ENCODE measurements around the gene TTC12. TPM values are rescaled to one million over a fixed set of nuclear protein-coding genes. Genes with fewer than 3 reads are reported as not detected.

TTC12 gene
- total and polyA plus RNA-seq, 2 donors (not counting 1 experiment from before 2014, with no cell fraction given) = 9.0 to 47.3 TPM

- Histone ChIP-seq H3K4me3 (ENCODE audit: control extremely low read depth in 1 of 5, extremely low read depth in 1 of 5, insufficient read depth in 1 of 5, low read depth in 2 of 5, low read length in 4 of 5) (no peak overlapping the region), H3K79me2 (ENCODE audit: control insufficient read depth, insufficient read depth, low read length) (no peaks in the 10 kb centered on the region), H3K27ac (ENCODE audit: low read length in 2 of 2) (no peak overlapping the region), H3K4me1 (ENCODE audit: control insufficient read depth in 2 of 2, insufficient read depth in 2 of 2, low read length in 2 of 2) (peaks cover 0 to 5% of the 10 kb centered on the region in 2 donors), H4K20me1 (ENCODE audit: control insufficient read depth, insufficient read depth, low read length, poor library complexity, severe bottlenecking) (no peaks in the 10 kb centered on the region), H3K9ac (ENCODE audit: low read length) (no peak overlapping the region), H3K36me3 (replicated peaks in 1 of 2; ENCODE audit: control extremely low read depth in 1 of 2, control insufficient read depth in 1 of 2, extremely low read depth in 1 of 2, insufficient read depth in 2 of 2, low read length in 1 of 2) (no peaks in the 10 kb centered on the region), H2AFZ (ENCODE audit: insufficient read depth, low read depth, low read length, poor library complexity, severe bottlenecking) (no peak overlapping the region), H3K4me2 (replicated peaks; ENCODE audit: low read depth, low read length, poor library complexity, severe bottlenecking) (no peak overlapping the region), H3K27me3 (replicated peaks in 1 of 4; ENCODE audit: control extremely low read depth in 1 of 4, control insufficient read depth in 3 of 4, insufficient read depth in 4 of 4, low read length in 3 of 4) (peaks cover 0 to 3% (median 0%) of the 10 kb centered on the region in 4 experiments), H3K9me3 (ENCODE audit: control extremely low read depth in 1 of 3, control insufficient read depth in 2 of 3, insufficient read depth in 1 of 3, low read length in 2 of 3) (no peaks in the 10 kb centered on the region)
- Mint-ChIP-seq H3K4me1 (peaks cover 4% of the 10 kb centered on the region), H3K4me3 (no peak overlapping the region), H3K27ac (no peak overlapping the region), H3K27me3 (peaks cover 15% of the 10 kb centered on the region), H3K9me3 (ENCODE audit: insufficient read depth) (no peaks in the 10 kb centered on the region)
- intact Hi-C loops (cut with micrococcal nuclease) = no loop called here
- TF ChIP-seq CTCF (IDR thresholded peaks at IDR 0.05) = no peak
- ATAC-seq (ENCODE audit: low read depth) = no peak
- CTCF ChIA-PET = interaction anchor here (2.8 to 7.8 kb wide), 2 partner anchors 12 to 701 kb away, joined by 15 to 122 read pairs; no protein-coding TSS in a partner anchor
- POLR2A ChIA-PET = no interaction called here
- DNase-seq = no peak
- WGBS (ENCODE audit: insufficient coverage) = 76% methylated on average over 3 of the region's 3 CpGs
Measured at GRCh38 chr11:113287801-113288200, 26.6 kb upstream of the TTC12 start.

- no peak for DNase-seq
- 94% methylated on average over 5 of the region's 6 CpGs for WGBS (ENCODE audit: insufficient coverage)
Measured at GRCh38 chr11:113288286-113288863, 26.0 kb upstream of the TTC12 start.

More at GRCh38 chr11:113288286-113288863, 26.0 kb upstream of the TTC12 start:
- no peaks in the 10 kb centered on the region for H3K79me2 ChIP-seq (ENCODE audit: control insufficient read depth, insufficient read depth, low read length)
- no peak overlapping the region for H3K27ac ChIP-seq (ENCODE audit: low read length in 2 of 2)
- Mint-ChIP-seq H3K27ac (no peak overlapping the region), H3K9me3 (ENCODE audit: insufficient read depth) (no peaks in the 10 kb centered on the region), H3K4me3 (no peak overlapping the region), H3K27me3 (peaks cover 18% of the 10 kb centered on the region), H3K4me1 (peaks cover 4% of the 10 kb centered on the region)
- POLR2A ChIA-PET = no interaction called here
- no peaks in the 10 kb centered on the region for H4K20me1 ChIP-seq (ENCODE audit: control insufficient read depth, insufficient read depth, low read length, poor library complexity, severe bottlenecking)
- CTCF ChIA-PET = interaction anchor here (1.1 to 7.8 kb wide), 8 partner anchors 10 to 1075 kb away, joined by 3 to 122 read pairs (median 12); no protein-coding TSS in a partner anchor
- H3K4me2 ChIP-seq (replicated peaks; ENCODE audit: low read depth, low read length, poor library complexity, severe bottlenecking) = no peak overlapping the region
- no peak for ATAC-seq (ENCODE audit: low read depth)
- H3K9ac ChIP-seq (ENCODE audit: low read length) = no peak overlapping the region
- H2AFZ ChIP-seq (ENCODE audit: insufficient read depth, low read depth, low read length, poor library complexity, severe bottlenecking) = no peak overlapping the region
- peaks cover 0 to 5% of the 10 kb centered on the region in 2 donors for H3K4me1 ChIP-seq (ENCODE audit: control insufficient read depth in 2 of 2, insufficient read depth in 2 of 2, low read length in 2 of 2)
- intact Hi-C loops (cut with micrococcal nuclease) = no loop called here
- no peaks in the 10 kb centered on the region for H3K9me3 ChIP-seq (ENCODE audit: control extremely low read depth in 1 of 3, control insufficient read depth in 2 of 3, insufficient read depth in 1 of 3, low read length in 2 of 3)
- H3K4me3 ChIP-seq (ENCODE audit: control extremely low read depth in 1 of 5, extremely low read depth in 1 of 5, insufficient read depth in 1 of 5, low read depth in 2 of 5, low read length in 4 of 5) = no peak overlapping the region
- H3K36me3 ChIP-seq (replicated peaks in 1 of 2; ENCODE audit: control extremely low read depth in 1 of 2, control insufficient read depth in 1 of 2, extremely low read depth in 1 of 2, insufficient read depth in 2 of 2, low read length in 1 of 2) = no peaks in the 10 kb centered on the region
- no peak for TF ChIP-seq CTCF (IDR thresholded peaks at IDR 0.05)
- no peak for TF ChIP-seq EZH2 (IDR thresholded peaks at IDR 0.05; ENCODE audit: borderline replicate concordance, insufficient read depth, low read depth, low read length, poor library complexity, severe bottlenecking)
- H3K27me3 ChIP-seq (replicated peaks in 1 of 4; ENCODE audit: control extremely low read depth in 1 of 4, control insufficient read depth in 3 of 4, insufficient read depth in 4 of 4, low read length in 3 of 4) = peaks cover 0 to 3% (median 0%) of the 10 kb centered on the region in 4 experiments

All from B cell (primary cell).